GM19328 (cell line): ENCODE results near the gene SIRT4.

Experiments
- ATAC-seq: cut with Tn5 transposase; IDR thresholded peaks from one replicate; pipeline ENCODE4 v1.9.1; 2021; ENCODE audit warnings: mild to moderate bottlenecking, moderate library complexity; ENCODE audit not compliant: unreplicated experiment

SIRT4 gene

GRCh38 chr12:120278137-120279069, 23.7 kb upstream of the SIRT4 start:
- ATAC-seq, result no peak

- ATAC-seq, result no peak
Observed at GRCh38 chr12:120283318-120283717, 18.8 kb upstream of the SIRT4 start.

- no peak for ATAC-seq
Observed at GRCh38 chr12:120284381-120284780, 17.7 kb upstream of the SIRT4 start.

- ATAC-seq, result no peak
Observed at GRCh38 chr12:120286768-120287490, 15.2 kb upstream of the SIRT4 start.

- no peak for ATAC-seq
Observed at GRCh38 chr12:120287491-120287890, 14.6 kb upstream of the SIRT4 start.

GRCh38 chr12:120290609-120291305, 11.4 kb upstream of the SIRT4 start:
- ATAC-seq, result no peak

- peak; percentile 5 for ATAC-seq
Observed at GRCh38 chr12:120292411-120292660, 9.8 kb upstream of the SIRT4 start.

- ATAC-seq, result peak; percentile 37
Observed at GRCh38 chr12:120292661-120293531, 9.2 kb upstream of the SIRT4 start, which contains the start of gene RNU4-1. RNU4-1 (minus strand) TSS chr12:120293237.

- ATAC-seq, result no peak
Observed at GRCh38 chr12:120314220-120314619, 12.1 kb downstream of the SIRT4 start.

GRCh38 chr12:120316798-120317223, 14.7 kb downstream of the SIRT4 start:
- no peak for ATAC-seq

GRCh38 chr12:120317224-120318105, 15.3 kb downstream of the SIRT4 start:
- peak; percentile 100 for ATAC-seq

- no peak for ATAC-seq
Observed at GRCh38 chr12:120321382-120322202, 19.5 kb downstream of the SIRT4 start.

GRCh38 chr12:120323772-120324171, 21.7 kb downstream of the SIRT4 start:
- no peak for ATAC-seq

GRCh38 chr12:120324841-120325417, 22.8 kb downstream of the SIRT4 start:
- ATAC-seq, result no peak

GRCh38 chr12:120327593-120327992, 25.5 kb downstream of the SIRT4 start, which contains the start of gene PLA2G1B:
PLA2G1B (minus strand) TSS chr12:120327779; CDS start chr12:120327753, 26 bp downstream.
- no peak for ATAC-seq

GRCh38 chr12:120328228-120328627, 26.1 kb downstream of the SIRT4 start:
- no peak for ATAC-seq

- ATAC-seq, result no peak
Observed at GRCh38 chr12:120331390-120331789, 29.3 kb downstream of the SIRT4 start.

- ATAC-seq, result no peak
Observed at GRCh38 chr12:120332041-120332440, 29.9 kb downstream of the SIRT4 start.
